Measurements from ENCODE around the gene BEST2.
A peak's percentile ranks its signal among the peaks of the same experiment; 100 is the strongest.

BEST2 gene

DNA sequence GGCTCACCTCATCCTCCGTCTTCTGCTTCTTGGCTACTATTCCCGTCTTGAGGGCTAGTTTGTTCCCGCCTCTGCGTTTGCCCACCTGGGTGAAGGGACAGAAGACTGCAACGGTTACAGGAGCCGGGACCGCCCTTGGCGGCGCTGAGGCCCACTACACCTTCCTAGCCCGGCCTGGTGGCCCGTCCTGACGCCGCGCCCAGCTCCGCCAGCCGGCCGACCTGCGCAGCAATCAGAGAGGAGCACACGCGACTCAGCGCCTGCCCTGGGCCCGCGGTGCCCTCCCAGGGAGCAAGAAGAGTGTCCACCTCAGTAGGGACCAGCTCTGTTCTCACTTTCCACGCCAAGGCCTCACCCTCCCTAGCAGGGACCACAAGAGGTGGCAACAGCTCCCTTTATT lies 20.3 kb upstream of the BEST2 start:
- DNase-seq, result no peak

DNA sequence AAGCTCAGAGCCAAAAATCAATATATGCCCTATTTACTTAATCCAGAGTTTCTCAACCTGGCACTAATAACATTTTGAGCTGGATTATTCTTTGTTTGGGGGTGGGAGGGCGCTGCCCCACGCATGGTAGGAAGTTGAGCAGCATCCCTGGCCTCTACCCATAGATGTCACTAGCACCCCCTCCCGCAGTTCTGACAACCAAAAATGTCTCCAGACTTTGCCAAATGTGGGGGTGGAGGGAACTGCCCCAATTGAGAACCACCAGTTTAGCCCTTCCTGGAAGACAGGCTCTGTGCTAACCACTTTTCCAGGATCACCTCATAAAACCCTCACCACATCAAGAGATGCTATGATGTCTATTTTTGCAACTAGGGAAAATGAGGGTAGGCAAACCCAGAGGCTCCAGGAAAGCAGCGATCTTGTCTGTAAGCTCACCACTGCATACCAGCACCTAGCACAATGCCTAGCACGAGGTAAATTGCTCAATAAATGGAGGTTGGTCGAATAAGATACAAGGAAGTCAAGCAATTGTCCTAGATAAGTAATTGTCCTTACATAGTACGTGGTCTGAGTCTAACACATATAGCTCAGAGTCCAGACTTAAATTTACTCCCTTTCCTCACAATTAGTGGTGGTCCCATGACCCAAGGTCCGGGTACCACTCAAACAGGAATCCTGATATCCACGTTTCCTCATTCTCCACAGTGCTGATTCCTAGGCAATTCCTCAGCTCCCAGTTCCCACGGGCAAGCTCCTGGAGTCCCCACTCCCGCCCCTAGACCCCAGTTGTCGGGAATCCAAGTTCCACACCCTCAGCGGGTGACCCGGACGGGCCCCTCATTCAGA lies 18.0 kb upstream of the BEST2 start:
- peak; percentile 39 for DNase-seq

DNA sequence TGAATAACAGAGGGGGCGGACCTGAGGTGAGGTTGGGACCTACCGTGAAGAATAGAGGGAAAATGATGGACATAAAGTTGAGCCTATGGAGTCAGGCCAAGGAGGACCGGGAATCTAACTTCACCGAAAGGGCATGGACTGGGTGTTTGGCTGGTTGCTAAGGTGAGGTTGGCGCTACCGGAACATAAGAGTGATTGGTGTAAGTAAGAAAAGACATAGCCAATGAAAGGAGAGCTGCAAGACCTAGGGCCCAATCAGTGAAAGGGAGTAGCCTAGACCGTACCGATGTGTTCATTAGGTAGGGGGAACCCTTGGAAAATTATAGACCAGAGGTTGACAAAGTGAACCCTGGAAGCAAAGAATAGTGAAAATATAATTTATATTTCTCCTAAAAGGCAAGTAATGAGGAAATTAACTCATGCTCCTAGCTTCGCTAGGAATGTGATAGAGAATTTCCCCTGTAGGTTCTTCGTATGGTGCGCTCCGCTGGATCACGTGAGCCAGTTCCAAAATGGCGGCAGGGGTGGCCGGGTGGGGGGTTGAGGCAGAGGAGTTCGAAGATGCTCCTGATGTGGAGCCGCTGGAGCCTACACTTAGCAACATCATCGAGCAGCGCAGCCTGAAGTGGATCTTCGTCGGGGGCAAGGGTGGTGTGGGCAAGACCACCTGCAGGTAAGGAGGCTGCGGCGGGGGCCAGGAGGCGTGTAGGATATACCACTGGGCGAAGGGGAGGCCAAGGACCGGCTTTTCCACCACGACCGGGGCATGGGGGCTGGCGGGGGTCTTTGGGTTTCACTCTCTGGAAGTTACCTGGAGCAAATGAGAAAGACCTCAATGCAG lies 14.4 kb upstream of the BEST2 start, which contains the start of gene GET3:
Gene GET3, plus strand, starts transcription at position 503 of the 840 bp plus-strand sequence. Its CDS starts 9 bp downstream, at position 512.
- peak; percentile 99 for DNase-seq

GRCh38 chr19:12737835-12738351 lies 13.7 kb upstream of the BEST2 start:
- no peak for DNase-seq

- DNase-seq, result no peak
These were observed 6.3 kb upstream of the BEST2 start for GRCh38 chr19:12745166-12745897.

DNA sequence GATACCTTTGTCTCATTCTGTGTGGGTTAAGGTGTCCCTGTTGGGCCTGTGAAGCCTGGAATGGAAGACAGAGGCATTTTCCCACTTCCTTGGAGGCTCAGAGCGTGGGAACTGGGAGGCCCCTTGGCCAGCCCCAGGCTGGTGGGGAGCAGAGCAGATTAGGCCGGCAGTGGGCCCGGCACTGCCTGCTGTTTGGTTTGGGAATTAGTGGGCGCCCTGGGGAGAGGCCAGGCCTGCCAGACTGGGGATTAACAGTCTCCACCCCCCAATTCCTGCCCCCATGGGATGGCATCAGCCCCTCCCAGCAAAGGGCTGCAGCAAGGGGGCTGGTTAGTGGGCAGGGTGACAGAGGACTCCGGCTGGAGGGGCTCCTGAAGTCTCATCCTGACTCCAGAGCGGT lies 3.1 kb upstream of the BEST2 start:
- DNase-seq, result peak; percentile 28

- peak; percentile 30 for DNase-seq
These were observed 1.6 kb upstream of the BEST2 start for GRCh38 chr19:12749938-12750521.

GRCh38 chr19:12750851-12751250 lies 740 bp upstream of the BEST2 start:
- no peak for DNase-seq

GRCh38 chr19:12752056-12752781 lies 628 bp downstream of the BEST2 start:
- DNase-seq, result no peak

GRCh38 chr19:12754465-12755196 lies 3.0 kb downstream of the BEST2 start:
- DNase-seq, result no peak

GRCh38 chr19:12756150-12756883 lies 4.7 kb downstream of the BEST2 start:
- no peak for DNase-seq

- peak; percentile 91 for DNase-seq
These were observed 6.1 kb downstream of the BEST2 start for GRCh38 chr19:12757544-12758274.

- DNase-seq, result no peak
These were observed 8.1 kb downstream of the BEST2 start for GRCh38 chr19:12759686-12760085.

DNA sequence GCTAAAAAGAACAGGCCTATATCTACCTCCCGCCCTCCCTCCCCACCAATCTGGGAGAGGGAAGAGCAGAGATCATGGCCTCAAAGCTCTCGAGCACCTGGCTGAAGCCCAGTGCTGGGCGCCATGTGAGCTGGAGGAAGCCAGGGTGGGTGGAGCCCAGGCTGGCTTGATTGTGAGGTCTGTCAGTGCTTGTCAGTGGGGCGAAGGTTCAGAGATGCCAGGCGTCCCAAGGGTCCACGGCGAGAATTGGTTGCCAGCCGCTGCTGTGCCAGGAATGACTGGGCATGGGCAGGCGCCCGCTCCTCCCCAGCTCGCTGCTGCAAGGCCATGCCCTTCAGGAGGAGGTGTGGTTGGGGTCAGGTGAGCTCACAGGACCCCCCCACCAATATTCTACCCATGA lies 11.5 kb downstream of the BEST2 start:
- DNase-seq, result no peak

DNA sequence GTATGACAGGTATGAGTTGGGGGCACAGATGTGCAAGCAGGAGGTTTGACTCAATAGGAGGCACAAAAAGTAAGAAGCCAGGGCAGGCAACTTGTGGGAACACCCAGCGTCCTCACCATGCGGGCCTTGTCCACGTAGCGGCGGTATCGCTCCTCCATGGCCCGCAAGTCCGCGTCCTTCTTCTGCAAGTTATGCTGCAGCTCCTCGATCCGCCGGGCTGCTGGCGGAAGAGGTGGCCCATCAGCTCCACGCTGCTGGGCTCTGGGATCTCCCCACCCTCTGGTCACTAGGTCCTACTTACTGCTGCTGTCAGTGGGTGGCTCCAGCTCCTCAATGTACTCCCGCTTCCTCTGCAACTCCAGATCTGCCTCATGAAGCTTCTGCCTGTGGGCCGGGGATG lies 13.1 kb downstream of the BEST2 start:
- no peak for DNase-seq

DNA sequence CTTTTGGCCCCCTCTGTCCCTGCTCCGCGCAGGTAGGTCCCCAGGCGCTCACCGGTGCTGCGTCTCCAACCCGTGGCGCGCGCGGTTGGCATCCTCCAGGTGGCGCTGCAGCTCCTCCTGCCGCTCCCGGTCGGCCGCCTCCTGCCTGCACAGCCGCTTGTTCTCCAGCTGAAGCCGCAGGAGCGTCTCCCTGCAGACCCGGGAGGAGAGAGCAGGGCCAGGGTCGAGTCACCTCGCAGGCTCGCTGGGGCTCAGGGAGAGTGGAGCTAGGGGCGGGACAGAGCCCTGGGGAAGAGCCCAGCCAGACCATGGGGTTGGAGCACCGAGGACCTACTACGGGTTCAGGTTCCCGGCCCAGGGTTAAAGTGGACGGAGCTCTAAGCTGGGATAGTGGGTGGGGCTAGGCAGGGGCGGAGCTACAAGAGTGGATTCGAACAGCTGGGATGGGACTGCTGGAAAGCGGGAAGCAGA lies 14.5 kb downstream of the BEST2 start:
- DNase-seq, result peak; percentile 84

DNA sequence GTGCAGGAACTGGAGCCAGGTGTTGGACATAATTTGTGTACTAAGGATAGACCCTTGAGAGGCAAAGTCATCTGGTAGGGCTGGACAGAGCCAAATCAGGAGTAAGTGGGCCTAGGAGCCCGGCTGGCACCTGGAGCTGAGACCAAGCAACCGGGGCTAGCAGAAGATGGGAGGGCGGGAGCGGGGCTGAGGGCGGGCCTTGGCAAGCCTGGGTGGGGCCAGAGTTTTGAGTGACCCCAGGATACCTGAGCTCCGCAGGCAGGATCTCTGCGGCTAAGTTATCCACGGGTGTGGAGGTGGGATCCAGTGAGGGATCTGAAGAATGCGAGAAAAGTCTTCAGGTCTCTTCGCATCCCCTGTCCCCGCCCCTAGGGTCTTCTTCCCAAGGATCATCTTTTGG lies 15.6 kb downstream of the BEST2 start:
- no peak for DNase-seq

DNA sequence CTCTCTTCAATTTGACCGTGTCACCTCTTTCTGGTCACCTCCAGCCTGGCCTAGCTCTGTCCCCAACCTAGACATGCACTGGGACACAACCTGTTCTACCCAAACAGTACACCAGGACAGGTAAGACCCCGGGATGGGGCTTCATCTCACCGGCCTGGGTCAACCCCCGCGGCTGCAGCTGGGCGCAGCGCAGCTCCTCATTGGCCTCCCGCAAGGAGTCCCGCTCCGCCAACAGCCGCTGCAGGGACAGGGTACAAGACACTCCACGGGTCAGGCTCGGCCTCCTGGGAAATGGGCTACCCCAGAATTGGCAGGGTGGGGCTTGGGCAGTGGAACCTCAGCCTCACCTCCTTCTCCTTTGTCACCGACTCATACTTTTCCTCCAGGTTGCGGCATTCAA lies 16.1 kb downstream of the BEST2 start:
- DNase-seq, result no peak

- DNase-seq, result peak; percentile 82
These were observed 18.1 kb downstream of the BEST2 start for GRCh38 chr19:12769689-12770088.

DNA sequence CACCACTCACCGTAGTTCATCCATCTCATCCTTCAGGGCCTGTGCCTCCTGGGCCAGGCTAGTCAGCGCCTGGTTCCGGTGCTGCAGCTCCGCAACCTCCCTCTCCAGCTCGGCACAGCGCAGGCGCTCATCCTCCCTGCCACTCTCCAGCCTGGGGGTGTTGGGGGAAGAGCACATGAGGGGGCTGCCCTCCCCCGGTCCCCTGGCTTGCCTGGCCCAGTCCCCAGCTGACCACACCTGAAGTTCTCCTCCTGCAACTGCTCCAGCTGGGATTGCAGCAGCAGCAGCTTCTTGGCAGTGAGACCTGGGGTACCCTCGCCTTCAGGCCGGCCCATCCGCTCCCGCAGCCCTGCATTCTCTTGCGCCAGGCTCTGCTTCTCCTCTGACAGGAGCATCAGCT lies 19.3 kb downstream of the BEST2 start:
- DNase-seq, result no peak

Measured in eye (tissue), 1 donor.